HG03558 (cell line): ENCODE measurements around the gene CACNA1H.

Source experiments
- ATAC-seq: cut with Tn5 transposase; IDR thresholded peaks from one replicate; pipeline ENCODE4 v1.9.1; 2021; ENCODE audit warnings: moderate number of reproducible peaks; ENCODE audit not compliant: unreplicated experiment; ENCODE audit errors: extremely low read depth

Gene CACNA1H

DNA sequence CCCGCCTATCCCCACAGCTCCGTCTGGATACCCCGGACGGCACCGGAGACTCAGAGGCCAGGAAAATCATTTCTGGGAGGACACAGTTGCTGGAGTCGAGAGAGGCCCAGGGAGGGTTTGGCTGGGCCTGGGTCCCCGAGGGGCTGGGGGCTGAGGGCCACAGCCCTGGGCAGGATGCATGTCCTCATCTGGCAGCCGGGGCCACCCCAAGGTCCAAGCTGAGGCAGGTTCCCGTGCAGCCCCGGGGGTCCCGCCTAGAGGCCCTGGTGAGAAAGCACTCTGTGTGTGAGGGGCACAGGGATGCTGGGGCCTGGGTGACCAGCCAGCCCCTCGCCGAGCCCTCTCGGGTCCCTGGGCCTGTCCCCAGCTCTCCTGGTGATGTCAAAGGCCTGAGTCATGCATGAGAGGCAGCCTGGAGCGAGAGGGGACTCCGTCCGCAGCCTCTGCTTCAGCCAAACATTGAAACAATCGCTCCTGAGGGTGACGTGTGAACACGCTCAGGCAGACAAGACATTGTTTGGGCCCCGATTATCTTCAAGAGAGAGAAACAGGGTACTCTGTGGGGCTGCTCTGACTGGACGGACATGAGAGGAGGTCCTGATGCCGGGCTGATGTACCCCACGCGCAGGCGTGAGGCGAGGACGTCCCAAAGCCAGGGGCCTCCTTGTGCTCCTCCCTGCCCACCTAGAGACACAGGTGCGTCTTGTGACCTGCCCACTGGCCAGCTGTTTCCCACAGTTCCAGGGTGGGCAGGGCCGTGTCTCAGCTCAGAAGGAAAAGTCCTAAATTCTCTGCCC, 31.1 kb upstream of the CACNA1H start:
- ATAC-seq, result no peak

DNA sequence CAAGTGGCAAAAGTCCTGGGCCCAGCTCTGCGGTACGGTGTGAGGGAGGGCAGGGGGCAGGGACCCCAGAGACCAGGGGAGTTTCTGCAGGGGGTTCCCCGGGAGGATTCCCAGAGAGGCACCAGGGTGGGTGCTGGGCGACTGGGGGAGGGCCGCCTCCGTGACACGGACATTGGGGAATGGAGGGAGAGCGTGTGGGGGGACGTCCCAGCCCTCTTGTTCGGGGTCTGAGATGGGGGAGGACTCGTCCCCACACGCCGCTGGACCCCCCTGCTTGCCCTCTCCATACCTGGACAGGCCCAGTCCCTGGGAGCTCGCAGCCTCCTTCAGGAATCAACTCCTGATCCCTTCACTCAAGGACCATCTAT, 30.5 kb upstream of the CACNA1H start:
- no peak for ATAC-seq

DNA sequence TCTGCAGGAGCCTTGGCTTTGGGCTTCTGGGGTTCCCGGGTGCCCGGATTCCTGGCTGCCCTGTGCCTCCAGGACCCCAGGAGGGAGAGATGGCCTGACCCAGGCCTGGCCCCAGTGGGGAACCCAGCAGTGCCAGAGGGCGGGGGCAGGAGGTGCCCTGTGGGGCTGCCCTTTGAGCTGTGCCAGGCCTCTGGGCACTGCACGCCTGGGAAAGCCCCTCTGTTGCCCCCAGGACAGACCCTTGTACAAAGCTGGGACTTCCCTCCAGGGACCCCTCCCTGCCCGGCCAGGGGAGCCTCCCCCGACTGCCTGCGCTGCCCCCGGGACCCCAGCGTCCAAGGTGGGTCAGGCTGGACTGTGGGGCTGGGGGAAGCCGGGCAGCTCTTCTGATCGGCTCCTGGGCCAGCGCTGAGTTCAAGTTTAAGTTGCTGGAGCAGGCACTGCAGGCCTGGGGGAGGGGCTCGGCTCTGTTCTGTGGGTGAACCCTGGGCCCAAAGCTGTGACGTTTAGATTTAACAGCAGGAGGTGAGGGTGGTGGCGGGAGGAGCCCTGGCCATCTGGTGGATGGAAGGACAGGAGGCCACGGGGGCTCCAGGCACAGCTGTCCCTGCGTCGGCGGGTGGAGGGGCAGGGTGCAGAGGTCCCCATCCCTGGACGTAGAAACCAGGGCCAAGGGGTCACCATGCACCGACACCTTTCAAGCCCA, 29.2 kb upstream of the CACNA1H start:
- ATAC-seq, result no peak

DNA sequence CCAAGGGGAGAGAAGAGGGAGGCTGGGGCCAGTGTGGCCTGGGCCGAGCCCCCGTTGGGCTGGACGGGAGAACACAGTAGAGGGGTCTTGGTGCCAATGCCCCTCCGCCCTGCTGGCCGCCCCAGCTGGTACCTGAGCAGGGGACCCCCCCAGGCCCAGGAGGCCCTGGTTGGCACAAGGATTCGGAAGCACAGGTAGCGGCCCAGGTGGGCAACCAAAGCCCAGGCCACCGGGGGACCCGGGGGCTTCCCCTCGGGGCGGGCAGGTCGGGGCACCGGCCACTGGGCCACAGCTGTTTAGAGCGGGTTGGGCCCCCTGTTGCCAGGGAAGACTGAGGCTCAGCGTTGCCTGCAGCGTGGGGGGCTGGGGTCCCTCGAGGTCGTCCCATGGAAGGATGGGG, 28.6 kb upstream of the CACNA1H start:
- ATAC-seq, result no peak

DNA sequence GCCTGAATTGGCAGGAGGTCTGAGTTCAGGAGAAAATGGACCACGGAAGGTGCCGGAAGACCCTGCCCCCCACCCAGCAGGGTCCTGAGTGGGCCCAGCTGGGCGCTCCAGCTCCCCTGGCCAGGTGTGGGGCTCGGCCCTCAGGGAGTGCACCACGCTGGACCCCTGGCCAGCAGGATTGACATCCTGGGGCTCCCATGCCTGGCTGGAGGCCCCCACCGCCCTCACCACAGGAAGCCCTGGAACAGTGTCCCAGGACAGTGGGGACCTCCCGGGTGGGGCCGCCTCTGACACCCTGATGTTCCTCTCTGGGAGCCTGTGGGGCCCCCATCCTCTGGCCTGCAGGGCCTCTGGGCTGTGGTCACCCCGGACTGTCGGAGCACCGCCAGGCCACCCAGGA, 28.1 kb upstream of the CACNA1H start:
- no peak for ATAC-seq

DNA sequence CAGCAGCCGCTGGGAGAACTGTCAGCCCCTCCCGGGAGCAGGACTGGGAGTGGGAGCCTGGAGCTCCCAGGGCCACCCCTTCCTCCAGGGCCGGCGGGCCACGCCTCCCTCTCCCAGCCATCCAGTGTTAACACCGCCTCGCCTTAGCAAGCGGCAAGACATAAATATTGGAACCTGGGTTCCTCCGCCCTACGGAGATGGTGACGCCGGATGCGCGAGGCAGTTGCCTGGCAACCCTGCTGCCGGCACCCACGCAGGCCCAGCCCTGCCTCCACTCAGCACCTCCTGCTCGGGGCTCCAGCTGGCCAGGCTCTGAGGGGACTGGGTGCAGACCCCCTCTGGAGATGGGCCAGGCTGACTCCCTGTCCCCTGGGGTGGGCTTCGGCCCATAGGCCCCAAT, 27.4 kb upstream of the CACNA1H start:
- ATAC-seq, result no peak

DNA sequence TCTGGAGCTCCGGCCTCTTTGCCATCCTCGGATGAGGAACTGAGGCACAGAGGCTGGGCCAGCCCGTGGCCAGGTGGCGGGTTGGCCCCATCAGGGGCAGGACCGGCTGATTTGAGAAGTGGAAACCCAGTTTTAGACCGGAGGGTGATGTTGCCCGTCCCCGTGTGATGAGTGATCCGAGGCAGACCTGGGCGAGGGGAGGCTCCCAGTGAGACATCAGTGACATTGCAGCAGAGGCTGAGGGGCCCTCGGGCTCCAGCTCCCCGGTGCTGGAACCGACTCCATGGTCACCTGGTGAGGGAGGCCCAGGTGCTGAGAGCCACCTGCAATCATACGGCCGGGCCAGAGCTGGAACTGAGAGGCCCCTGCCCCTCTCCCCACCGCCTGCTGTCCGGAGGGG, 26.9 kb upstream of the CACNA1H start:
- ATAC-seq, result no peak

DNA sequence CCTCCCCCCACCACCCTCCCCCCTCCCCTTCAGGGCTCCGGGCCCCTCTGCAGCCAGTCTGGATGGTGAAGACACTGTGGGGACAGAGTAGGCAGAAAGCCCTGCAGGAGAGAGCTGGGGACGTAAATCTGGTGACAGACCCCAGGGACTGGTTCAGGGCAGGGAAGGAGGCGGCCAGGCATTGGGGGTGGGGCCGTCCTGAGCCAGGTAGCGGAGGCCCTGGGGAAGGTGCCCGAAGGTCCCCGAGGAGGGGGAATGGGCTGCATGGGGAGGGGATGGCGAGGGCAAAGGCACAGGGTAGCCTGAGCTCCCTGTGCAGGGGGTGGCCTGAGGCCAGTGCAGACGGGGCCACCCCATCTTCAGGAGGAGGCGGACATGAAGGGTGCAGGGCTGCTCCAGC, 26.3 kb upstream of the CACNA1H start:
- ATAC-seq, result no peak

DNA sequence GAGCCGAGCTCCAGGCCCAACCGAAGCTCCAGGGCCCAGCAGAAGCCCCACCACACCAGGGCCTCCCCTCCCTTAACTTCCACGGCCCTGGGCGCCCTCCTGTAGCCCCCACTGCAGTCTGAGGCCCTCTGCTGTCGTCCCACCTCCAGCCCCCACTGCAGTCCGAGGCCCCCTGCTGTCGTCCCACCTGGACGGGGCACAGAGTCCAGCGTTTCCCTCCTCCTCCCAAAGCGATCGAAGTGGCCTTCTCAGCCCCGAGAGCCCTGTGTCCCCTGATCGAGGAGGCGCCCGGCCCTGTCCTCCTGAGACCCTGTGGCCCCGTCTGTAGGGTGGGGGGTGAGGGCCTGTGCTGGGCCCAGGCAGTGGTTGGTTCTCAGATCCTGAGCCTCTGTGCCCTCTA, 25.8 kb upstream of the CACNA1H start:
- ATAC-seq, result no peak

DNA sequence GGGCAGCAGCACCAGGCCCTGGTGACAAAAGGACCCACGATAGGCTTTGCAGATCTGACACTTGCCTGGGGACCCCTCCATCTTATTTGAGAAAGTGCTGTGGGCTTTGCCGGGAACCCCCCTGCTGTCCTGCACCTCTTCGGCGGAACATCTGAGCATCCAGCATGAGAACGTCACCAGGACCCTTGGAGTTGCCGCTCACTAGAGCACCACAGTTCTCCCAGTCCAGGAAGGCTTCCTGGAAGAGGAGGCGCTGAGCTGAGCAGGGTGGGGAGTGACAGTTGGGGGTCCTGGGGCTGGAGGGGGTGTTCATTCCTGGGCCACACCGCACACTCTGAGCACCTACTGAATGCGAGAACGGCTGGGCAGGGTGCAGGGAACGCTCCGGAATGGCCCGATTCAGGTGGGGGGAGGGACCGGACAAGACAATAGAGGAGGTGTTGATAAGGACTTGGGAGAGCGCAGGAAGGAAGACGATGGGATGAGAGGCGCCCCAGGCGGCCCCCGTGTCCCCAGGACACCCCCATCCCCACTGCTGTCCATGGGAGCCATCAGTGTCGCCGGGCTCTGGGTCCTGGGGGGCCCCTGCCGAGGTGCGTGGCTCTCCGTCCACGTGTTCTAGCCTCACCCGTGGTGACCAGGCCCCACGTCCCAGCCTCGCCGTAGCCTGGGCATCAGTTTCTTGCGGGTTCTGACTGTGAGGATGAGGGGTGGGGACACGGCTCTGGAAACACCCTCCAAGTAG, 24.8 kb upstream of the CACNA1H start:
- ATAC-seq, result no peak

DNA sequence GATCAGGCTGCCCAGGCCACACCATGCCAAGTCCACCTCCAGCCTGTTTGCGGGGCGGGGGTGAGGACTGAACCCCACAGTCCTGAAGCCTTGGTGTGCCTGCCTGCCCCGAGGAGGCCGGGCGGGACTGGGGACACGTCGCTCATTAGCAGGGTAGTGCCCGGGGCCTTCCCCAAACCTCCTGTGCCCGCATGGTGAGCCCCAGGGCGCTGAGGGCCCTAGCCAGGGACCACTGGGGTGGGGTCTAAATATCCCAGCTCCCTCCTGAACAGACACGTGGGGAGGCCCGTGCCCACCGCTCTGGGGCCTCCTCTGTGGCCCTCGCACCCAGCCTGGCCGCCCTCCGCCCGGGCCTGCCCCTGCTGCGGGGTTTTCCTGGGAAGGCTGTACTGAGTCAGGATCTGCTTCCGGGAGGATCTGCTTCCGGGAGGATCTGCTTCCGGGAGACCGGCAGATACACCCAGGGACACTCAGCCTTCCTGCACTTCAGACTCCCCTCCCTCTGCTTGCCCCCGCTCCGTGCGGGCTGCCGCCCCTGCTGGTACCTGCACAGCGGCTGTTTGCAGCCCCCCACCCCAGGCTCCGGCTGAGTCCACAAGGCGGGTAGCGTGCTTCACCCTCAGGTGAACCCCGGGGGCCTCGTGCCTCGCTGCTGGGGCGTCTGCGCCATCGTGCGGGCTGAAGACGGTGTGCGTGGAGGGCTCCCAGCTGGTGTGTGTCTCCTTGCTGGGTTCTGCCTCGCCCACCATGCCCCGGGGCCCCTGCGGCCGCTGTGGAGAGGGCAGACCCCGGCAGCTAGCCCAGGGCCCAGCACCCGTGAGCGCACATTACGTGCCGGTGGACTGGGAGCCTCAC, 23.6 kb upstream of the CACNA1H start:
- no peak for ATAC-seq

DNA sequence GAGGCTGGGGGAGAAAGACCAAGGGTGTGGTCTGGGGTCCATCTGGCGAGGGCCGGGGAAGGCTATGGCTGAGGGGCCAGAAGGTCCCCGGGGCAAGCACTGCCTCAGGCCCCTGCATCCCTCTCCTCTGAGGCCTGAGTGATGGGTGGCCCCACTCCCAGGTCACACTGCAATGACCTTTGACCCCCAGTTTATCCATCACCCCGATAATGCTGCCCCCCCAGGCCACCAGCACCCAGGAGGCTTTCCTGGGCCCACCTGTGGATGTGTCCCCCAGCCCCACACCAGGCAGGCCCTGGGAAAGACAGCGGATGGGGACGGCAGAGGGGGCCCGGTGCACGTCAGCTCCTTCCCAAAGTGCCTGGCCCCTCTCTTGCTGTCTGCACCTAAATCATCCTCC, 22.5 kb upstream of the CACNA1H start:
- ATAC-seq, result no peak

DNA sequence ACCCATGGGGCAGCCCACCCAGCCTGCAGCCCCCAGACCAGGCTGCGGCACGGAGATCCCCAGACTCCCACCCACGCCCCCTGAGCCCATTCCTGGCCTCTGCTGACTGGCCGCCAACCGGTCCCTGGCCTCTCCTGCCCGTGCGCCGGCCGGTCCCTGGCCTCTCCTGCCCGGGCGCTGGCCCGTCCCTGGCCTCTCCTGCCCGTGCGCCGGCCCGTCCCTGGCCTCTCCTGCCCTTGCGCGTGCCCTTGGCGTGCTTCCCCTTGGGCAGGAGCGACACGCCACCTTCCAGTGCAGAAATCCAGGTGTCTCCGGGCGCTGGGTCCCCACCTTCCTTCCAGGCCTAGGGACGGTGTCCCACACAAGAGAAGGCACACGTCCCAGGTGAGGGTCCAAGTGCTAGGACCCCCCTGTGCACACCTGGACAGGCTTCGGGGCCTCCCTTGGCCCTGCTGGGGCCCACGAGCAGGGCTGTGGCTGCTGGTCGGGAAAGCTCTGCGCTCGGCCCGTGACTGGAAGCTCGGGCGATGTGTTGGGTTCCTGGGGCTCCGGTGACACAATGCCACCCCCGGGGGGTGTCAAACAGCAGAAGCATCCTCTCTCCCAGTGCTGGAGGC, 21.4 kb upstream of the CACNA1H start:
- no peak for ATAC-seq

DNA sequence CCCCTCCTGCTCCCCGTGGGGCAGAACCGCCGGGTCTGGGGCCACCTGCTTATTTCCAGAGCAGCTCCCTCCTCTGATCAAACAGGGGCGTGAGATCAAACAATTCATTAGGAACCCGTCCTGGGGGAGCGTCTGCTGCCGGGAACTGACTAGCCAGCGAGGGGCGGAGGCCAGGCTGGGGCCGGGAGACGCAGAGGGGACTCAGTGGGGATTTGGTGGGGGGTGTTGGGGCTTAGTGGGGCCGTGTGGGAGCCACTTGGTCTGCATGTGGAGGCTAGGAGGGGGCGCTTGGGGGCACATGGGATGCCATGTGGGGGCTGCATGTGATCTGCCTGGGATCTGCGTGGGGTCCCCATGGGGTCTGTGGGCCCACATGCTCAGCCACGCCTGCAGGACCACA, 20.5 kb upstream of the CACNA1H start:
- no peak for ATAC-seq

DNA sequence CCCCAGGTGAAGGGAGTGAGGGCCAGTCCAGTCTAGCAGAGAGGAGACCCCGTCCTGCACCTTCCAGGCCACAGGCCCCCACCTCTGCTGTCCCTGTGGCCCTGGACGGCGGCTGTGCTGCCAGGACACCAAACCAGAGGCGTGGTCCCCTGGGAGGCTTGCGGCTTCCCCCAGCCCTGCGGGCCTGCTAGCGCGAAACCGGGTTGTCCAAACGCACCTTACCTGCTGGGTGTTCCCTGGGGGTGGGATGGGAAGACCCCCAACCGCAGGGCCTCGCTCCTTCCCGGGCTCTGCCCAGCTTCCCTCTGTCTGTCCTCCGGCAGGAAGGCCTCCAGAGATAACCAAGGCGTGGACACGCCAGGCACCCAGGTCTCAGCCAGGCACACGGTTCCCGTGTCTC, 19.6 kb upstream of the CACNA1H start:
- ATAC-seq, result no peak

DNA sequence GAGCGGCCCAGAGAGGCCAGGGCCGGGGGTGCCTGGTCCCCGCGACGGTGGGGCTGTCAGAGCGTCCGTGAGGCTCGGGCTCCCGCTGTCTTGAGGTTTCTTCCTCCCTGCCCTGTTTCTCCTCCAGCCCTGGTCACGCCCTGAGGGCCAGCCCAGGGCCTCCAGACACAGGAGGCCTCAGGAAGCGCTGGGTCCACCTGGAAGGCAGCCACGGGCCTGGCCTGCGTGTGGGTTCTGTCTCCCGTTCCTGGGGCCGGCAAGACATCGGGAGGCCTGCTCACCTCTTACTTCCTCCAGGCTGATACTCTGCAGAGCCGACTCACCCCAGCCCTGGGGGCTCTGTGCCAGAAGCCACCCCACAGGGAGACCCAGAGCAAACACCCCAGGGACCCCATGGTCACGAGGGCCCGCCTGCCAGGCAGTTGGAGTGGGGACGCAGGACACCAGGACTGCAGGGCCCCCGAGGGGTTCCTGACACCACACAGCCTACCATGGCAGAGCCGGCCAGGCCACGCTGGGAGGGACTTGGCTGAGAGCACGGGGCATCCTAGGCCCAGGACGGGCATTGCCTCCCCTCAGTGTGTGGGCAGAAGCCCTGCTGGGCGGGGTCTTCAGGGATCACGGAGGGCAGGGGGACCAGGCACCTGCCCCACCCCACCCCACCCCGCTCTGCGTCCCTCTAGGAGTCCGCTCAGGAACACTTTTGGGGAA, 18.9 kb upstream of the CACNA1H start:
- no peak for ATAC-seq

DNA sequence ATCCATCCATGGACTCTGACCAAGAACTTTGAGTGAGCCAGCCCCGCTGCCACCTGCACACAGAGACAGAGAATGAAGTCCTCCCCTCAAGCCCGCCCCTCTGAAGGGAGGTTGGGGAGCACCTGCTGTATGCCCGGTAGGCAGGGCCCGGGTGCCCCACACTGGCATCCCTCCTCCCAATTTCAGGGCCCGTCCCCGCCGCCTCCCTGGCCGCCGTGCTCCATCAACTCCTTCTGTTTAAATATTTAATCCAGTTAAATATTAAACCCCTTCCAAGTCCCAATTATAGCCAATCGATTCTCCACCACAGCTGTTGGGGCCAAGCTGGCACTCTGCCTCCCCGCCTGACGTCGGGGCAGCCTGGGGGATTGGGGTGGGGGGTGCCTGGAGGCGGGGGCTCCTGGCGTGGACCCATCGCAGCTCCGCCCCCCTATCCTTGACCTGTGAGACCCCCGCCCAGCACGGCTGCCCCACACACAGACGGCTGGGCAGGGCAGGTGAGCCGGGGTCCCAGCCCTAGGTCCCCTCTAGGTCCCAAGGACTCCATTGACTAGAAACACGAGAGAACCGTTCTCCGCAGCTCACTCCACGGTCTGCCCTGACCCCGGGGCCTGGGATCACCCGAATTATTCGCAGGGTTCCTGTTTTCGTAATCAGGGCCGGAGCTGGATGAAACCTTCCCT, 18.0 kb upstream of the CACNA1H start:
- ATAC-seq, result no peak

DNA sequence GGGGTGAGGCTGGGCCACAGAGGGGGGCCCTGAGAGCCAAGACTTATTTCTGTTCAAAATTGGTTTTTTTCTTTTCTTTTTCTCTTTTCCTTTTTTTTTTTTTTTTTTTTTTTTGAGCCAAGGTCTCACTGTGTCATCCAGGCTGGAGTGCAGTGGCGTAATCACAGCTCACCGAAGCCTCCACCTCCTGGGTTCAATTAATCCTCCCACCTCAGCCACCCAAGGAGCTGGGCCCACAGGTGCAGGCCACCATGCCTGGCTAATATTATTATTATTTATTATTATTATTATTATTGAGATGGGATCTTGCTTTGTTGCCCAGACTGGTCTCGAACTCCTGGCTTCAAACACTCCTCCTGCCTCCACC, 17.5 kb upstream of the CACNA1H start:
- no peak for ATAC-seq

DNA sequence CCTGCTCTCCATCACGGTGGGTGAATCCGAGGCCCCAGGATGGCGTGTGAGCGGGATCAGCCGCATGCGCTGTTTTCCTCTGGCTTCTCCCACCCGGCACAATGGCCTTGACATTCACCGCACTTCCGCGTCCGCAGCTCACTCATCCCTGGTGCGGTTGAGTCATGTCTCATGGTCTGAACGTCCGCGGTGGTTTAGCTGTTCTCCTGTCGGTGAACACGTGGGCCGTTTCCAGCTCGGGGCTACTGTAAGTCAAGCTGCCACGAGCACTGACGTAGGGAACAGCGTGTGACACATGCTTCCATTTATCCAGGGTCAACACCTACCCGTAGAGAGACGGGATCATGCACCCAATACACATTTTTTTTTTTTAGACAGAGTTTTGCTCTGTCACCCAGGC, 15.3 kb upstream of the CACNA1H start:
- ATAC-seq, result no peak
